Progenitor cell of endocrine pancreas (in vitro differentiated cells): ENCODE results near the gene COX20. TPM values are rescaled to one million over a fixed set of nuclear protein-coding genes. Genes with fewer than 3 reads are reported as not detected.
"Not testable (repeated sequence)": the region's sequence is repeated elsewhere in the genome, so short reads cannot be mapped to it uniquely, and the experiment has no call there.

Experiments
- DNase-seq: peaks from one replicate; pipeline ENCODE4 v3.0.0; 2021; ENCODE audit warnings: low spot score; ENCODE audit not compliant: unreplicated experiment
- H3K27ac Mint-ChIP-seq: 2 replicates; pipeline ENCODE4 v1.8.0; 2021; ENCODE audit warnings: mild to moderate bottlenecking, moderate library complexity, mixed read lengths
- H3K27me3 Mint-ChIP-seq: 2 replicates; pipeline ENCODE4 v1.8.0; 2021; ENCODE audit warnings: mixed read lengths
- H3K36me3 Mint-ChIP-seq: 2 replicates; pipeline ENCODE4 v1.8.0; 2022; ENCODE audit warnings: mixed read lengths; ENCODE audit not compliant: insufficient read depth
- H3K4me1 Mint-ChIP-seq: 2 replicates; pipeline ENCODE4 v1.8.0; 2021; ENCODE audit warnings: low read depth, mixed read lengths
- H3K4me3 Mint-ChIP-seq: 2 replicates; pipeline ENCODE4 v1.8.0; 2021; ENCODE audit warnings: low read depth, mild to moderate bottlenecking, moderate library complexity, mixed read lengths
- H3K9me3 Mint-ChIP-seq: 2 replicates; pipeline ENCODE4 v1.8.0; 2021; ENCODE audit warnings: low read depth, mixed read lengths
- CTCF ChIP-seq: fragments of 200-600 bp; sonication (generic); IDR thresholded peaks from one replicate; pipeline ENCODE4 v1.5.0; 2021; ENCODE audit warnings: antibody characterized with exemption, mild to moderate bottlenecking; ENCODE audit not compliant: unreplicated experiment
- total RNA-seq: library from RNA; stranded (reverse); gene quantifications from 2 replicates; pipeline ENCODE4 v1.2.1, GENCODE V29; 2021

The COX20 gene
- total RNA-seq, 1 donor from 2014 or later: 31.8 TPM

GRCh38 chr1:244792188-244792850 is 43.1 kb upstream of the COX20 start:
- no peak for DNase-seq
- no peaks in the 10 kb centered on the region for H3K36me3 Mint-ChIP-seq
- no peak overlapping the region for H3K4me3 Mint-ChIP-seq
- H3K9me3 Mint-ChIP-seq: no peaks in the 10 kb centered on the region
- no peak overlapping the region for H3K27ac Mint-ChIP-seq
- no peaks in the 10 kb centered on the region for H3K4me1 Mint-ChIP-seq
- TF ChIP-seq CTCF: no peak
- peaks cover 5% of the 10 kb centered on the region for H3K27me3 Mint-ChIP-seq

- TF ChIP-seq CTCF: no peak
- no peak for DNase-seq
- H3K9me3 Mint-ChIP-seq: no peaks in the 10 kb centered on the region
- no peaks in the 10 kb centered on the region for H3K4me1 Mint-ChIP-seq
- no peaks in the 10 kb centered on the region for H3K36me3 Mint-ChIP-seq
- H3K27me3 Mint-ChIP-seq: peaks cover 5% of the 10 kb centered on the region
- H3K27ac Mint-ChIP-seq: no peak overlapping the region
- no peak overlapping the region for H3K4me3 Mint-ChIP-seq
These were observed 41.4 kb upstream of the COX20 start for GRCh38 chr1:244794071-244794470.

- H3K27me3 Mint-ChIP-seq, H3K4me3 Mint-ChIP-seq, H3K4me1 Mint-ChIP-seq, H3K36me3 Mint-ChIP-seq, H3K27ac Mint-ChIP-seq, H3K9me3 Mint-ChIP-seq, DNase-seq: not testable (repeated sequence)
These were observed 40.9 kb upstream of the COX20 start for GRCh38 chr1:244794516-244794915.

- DNase-seq: peak; percentile 29
- no peak overlapping the region for H3K4me3 Mint-ChIP-seq
- H3K27ac Mint-ChIP-seq: no peak overlapping the region
These were observed 38.6 kb upstream of the COX20 start for GRCh38 chr1:244796719-244797406.

GRCh38 chr1:244800821-244801220 is 34.6 kb upstream of the COX20 start:
- H3K27me3 Mint-ChIP-seq: no peaks in the 10 kb centered on the region
- no peak for DNase-seq
- no peak for TF ChIP-seq CTCF
- H3K4me1 Mint-ChIP-seq: peaks cover 6% of the 10 kb centered on the region
- no peaks in the 10 kb centered on the region for H3K9me3 Mint-ChIP-seq
- no peak overlapping the region for H3K27ac Mint-ChIP-seq
- H3K36me3 Mint-ChIP-seq: no peaks in the 10 kb centered on the region
- no peak overlapping the region for H3K4me3 Mint-ChIP-seq

More at GRCh38 chr1:244796719-244797406, 38.6 kb upstream of the COX20 start:
- H3K27me3 Mint-ChIP-seq: no peaks in the 10 kb centered on the region
- H3K9me3 Mint-ChIP-seq: no peaks in the 10 kb centered on the region
- no peaks in the 10 kb centered on the region for H3K36me3 Mint-ChIP-seq
- H3K4me1 Mint-ChIP-seq: no peaks in the 10 kb centered on the region
- TF ChIP-seq CTCF: peak; percentile 90

GRCh38 chr1:244801246-244801645 is 34.2 kb upstream of the COX20 start:
- no peak for DNase-seq
- Mint-ChIP-seq H3K27ac (no peak overlapping the region), H3K4me1 (peaks cover 6% of the 10 kb centered on the region), H3K36me3 (no peaks in the 10 kb centered on the region), H3K4me3 (no peak overlapping the region), H3K27me3 (no peaks in the 10 kb centered on the region), H3K9me3 (no peaks in the 10 kb centered on the region)
- TF ChIP-seq CTCF: peak; percentile 50
